NOMO-1 (cell line): ENCODE measurements around the gene CDH1.
"Not testable (repeated sequence)": the region's sequence is repeated elsewhere in the genome, so short reads cannot be mapped to it uniquely, and the experiment has no call there.

Experiments used
- DNase-seq, 2 experiments: peaks; one replicate each; lab custom pipeline; 2025; ENCODE audit not compliant: unreplicated experiment in 2 of 2; lab: John Stamatoyannopoulos, UW

CDH1 gene

DNA sequence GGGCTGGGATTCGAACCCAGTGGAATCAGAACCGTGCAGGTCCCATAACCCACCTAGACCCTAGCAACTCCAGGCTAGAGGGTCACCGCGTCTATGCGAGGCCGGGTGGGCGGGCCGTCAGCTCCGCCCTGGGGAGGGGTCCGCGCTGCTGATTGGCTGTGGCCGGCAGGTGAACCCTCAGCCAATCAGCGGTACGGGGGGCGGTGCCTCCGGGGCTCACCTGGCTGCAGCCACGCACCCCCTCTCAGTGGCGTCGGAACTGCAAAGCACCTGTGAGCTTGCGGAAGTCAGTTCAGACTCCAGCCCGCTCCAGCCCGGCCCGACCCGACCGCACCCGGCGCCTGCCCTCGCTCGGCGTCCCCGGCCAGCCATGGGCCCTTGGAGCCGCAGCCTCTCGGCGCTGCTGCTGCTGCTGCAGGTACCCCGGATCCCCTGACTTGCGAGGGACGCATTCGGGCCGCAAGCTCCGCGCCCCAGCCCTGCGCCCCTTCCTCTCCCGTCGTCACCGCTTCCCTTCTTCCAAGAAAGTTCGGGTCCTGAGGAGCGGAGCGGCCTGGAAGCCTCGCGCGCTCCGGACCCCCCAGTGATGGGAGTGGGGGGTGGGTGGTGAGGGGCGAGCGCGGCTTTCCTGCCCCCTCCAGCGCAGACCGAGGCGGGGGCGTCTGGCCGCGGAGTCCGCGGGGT is at the start of gene CDH1:
TSS of gene CDH1 (plus strand) at position 247 of the 684 bp plus-strand sequence. CDS start at position 371, 124 bp downstream.
- no peak for DNase-seq

DNA sequence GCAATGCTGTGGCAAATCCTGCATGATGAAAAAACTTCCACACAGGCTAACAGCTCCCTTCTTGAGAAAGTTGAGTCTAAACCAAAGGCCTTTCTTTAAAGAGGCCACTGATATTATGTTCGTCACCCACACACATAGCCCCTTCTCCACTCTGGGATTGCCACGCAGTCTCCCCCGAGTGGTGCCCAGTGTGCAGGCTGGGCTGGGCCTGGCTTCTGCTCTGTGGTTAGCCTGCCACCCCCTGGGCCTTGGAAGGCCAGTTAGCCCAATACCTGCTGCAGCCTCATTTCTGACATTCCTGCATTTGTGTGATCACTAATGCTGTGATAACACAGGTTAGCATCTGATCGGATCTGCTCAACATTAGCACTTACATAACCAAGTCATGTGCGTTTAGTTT is 47.2 kb upstream of the CDH1 start:
- DNase-seq, result no peak

- DNase-seq, result no peak
Observed at GRCh38 chr16:68695575-68695974, 41.5 kb upstream of the CDH1 start.

DNA sequence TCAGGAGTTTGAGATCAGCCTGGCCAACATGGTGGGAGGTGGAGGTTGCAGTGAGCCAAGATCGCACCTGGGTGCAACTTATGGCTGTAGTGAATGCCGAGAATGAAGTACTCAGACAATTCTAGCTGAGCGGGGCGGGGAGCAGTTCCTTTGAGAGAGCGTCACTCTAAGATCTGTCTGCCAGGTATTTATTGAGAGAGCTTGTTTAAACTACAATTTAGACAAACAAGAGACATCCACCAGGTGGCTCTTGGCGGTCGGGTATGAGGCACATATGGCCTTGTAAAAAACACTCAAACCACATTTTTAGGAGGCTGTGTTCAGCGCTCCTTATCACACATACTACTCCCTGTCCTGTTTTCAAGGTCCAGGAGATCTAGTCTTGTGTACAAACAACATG is 40.6 kb upstream of the CDH1 start:
- DNase-seq, result no peak

DNA sequence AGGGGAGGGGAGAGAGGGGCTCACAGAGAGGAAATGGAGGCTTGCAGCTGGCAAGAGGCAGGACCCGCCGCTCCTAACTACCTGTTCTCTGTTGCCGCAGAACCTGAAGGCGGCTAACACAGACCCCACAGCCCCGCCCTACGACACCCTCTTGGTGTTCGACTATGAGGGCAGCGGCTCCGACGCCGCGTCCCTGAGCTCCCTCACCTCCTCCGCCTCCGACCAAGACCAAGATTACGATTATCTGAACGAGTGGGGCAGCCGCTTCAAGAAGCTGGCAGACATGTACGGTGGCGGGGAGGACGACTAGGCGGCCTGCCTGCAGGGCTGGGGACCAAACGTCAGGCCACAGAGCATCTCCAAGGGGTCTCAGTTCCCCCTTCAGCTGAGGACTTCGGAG is 39.0 kb upstream of the CDH1 start:
- DNase-seq, result no peak

GRCh38 chr16:68700120-68700519 is 37.0 kb upstream of the CDH1 start:
- peak; percentile 25 to 78 for DNase-seq

DNA sequence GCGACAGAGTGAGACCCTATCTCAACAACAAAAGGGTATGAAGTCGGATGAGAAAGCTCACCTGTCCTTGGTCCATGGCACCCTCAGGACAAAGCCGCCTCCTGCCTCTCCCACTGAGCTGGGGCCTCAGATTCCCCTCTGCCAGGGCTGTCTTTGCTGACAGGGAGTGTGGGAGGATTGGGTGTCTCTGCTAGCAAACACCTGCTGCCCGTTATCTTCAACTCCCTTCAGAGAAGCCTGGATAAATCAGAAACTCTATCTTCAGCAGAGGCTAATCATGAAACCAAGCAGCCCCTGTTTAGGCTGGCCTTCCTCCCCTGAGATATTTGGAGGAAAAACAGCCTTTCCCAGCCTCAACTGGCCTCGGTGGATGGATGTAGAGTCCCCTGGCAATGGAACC is 36.3 kb upstream of the CDH1 start:
- DNase-seq, result no peak

- DNase-seq, result peak; percentile 23 to 26
Observed at GRCh38 chr16:68704232-68704867, 32.7 kb upstream of the CDH1 start.

DNA sequence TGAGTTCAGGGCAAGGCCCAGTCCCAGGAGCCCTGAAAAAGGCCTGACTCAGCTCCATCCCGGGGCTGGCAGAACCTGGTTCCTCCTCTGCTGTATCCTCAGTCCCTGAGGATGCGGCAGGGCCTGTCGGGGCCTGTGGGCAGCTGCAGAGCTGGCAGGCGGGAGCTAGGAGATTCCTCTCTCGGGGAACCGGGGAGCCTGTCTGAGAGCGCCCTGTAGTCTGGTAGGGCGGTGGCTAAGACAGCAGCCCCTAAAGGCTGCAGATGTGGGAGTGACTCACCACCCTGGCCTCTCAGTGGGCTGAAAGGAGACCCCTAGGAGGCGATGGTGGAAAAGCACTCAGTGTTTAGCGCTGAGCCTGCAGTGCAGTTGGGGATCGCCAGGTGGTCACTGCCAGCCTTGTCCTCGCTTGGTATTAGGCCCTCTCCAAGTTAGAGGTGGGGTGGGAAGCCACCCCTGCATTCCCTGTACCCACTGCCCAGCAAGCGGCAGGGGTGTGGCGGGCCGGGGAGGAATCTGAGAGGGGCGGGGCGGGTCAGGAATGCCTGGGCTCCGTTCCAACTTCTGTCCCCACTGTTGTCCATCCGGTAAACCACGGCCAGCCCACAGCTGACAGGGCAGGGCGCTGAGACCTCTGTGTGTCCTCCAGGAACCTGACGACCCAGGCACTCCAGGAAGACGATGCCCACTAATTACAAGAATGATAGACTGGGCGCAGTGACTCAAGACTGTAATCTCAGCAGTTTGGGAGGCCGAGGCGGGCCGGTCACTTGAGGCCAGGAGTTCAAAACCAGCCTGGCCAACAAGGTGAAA is 29.5 kb upstream of the CDH1 start:
- no peak for DNase-seq

- no peak for DNase-seq
Observed at GRCh38 chr16:68710211-68710610, 26.9 kb upstream of the CDH1 start.

DNA sequence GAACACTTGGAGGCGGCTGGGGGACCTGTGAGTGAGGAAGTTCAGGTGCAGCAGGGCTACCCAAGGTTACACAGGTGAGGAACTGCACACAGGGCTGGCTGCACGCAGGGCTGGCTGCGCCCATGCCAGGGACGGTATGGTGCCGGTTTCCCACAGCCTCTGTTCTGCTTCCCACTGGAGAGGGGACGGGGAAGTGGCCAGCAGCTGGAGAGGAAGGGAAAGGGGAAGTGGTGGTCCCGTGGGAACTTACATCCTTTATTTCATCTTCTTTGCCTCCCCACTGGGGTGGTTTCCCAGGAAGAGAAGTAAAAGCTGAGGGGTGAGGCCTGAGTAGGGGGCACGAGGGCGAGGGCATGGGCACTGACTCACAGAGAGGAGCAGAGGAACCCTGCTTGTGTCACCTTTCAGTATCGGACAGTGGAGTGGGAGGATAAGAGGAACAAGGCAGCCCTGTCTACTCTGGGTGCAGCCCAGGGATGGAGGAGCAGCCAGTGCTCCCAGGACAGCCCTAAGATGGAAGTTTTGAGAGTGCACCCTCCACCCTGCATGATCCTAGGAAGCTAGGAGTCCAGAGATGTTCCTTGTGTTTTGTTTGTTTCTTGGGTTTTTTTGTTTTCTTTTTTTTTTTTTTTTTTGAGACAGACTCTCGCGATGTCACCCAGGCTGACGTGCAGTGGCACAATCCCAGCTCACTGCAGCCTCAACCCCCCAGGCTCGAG is 25.5 kb upstream of the CDH1 start:
- DNase-seq, result peak; percentile 34 to 62

- no peak for DNase-seq
Observed at GRCh38 chr16:68713361-68713760, 23.7 kb upstream of the CDH1 start.

- DNase-seq, result no peak
Observed at GRCh38 chr16:68715471-68715870, 21.6 kb upstream of the CDH1 start.

GRCh38 chr16:68716516-68716915 is 20.6 kb upstream of the CDH1 start:
- not testable (repeated sequence) for DNase-seq

DNA sequence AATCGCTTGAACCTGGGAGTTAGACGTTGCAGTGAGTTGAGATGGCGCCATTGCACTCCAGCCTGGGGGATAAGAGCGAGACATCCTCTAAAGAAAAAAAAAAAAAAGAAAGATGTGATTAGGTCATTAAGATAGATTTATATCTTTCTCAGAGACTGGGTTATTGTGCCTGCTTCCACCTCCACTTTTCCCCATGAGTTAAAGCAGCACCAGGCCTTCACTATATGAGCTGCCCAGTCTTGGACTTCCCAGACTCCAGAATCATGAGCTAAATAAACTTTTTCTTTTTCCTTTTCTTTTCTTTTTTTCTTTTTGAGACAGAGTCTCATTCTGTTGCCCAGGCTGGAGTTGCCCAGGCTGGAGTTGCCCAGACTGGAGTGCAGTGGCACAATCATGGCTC is 19.4 kb upstream of the CDH1 start:
- DNase-seq, result no peak

DNA sequence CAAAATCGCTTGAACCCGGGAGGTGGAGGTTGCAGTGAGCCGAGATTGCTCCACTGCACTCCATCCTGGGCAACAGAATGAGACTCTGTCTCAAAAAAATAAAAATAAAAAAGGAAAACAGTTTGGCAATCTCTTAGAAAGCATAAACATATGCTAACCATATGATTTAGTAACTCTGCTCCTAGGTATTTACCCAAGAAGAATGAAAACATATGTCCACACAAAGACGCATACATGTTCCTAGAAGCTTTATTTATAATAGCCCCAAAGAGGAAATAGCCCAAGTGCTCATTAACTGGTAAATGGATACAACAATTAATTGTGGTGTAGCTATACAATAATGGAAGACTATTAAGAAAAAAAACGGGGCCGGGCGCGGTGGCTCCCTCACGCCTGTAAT is 18.5 kb upstream of the CDH1 start:
- DNase-seq, result no peak

- no peak for DNase-seq
Observed at GRCh38 chr16:68719993-68720489, 17.1 kb upstream of the CDH1 start.

DNA sequence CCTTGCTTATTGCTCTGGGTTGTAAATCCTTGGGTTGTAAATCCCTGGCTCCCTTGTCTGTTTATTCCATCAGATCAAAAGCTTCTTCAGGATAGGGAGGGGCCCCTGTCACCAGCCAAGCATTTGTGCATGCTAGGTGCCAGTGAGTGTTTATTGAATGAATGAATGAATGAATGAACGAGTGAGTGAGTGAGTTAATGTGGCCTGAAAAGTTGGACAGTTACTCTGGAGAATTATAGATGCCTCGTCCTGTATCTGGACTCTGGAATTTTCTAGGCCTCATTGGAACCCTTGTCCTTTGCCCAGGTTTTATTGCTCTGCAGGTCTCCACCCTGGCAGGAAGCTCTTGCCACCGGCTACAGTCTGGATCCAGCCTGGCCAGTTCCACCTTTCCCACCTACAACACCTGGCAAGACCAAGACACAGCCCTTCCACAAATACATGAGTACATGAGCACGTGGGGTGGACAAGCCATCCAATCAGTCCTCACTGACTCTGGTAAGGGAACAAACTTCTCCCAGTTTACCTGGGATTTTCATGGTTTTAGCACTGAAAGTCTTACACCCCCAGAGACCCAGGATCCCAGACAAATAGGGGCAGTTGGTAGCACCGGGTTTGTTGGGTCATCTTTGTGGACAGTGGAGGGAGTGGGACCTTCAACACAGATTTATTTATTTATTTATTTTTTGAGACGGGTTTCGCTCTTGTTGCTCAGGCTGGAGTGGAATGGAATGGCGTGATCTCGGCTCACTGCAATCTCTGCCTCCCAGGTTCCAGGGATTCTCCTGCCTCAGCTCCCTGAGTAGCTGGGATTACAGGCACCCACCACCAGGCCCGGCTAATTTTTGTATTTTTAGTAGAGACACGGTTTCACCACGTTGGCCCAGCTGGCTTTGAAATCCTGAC is 14.7 kb upstream of the CDH1 start:
- no peak for DNase-seq

GRCh38 chr16:68724797-68725196 is 12.3 kb upstream of the CDH1 start:
- no peak for DNase-seq

DNA sequence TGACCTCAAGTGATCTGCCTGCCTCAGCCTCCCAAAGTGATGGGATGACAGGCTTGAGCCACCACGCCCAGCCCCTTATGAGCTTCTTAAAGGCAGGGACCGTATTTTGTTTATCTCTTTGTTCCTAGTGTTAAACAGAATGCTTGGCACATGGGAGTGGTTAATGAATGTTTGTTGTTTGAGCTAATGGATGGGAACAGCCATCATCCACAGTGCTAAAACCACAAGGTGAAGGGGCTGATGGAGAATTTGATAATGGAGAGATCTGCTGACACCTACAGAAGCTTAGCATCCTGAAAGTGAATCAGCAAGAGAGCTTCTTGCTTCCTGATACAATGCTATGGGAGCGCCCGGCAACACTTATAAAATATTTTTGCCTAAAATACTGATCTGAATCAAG is 8.6 kb upstream of the CDH1 start:
- no peak for DNase-seq
